ENCODE data around the gene SAMD3.

GRCh38 chr6:130138909-130139242 is 83.9 kb downstream of the SAMD3 start:
- TF ChIP-seq EZH2 (IDR thresholded peaks at IDR 0.05; ENCODE audit: borderline replicate concordance, low read depth, low read length, severe bottlenecking): no peak
- TF ChIP-seq CTCF (IDR thresholded peaks at IDR 0.05; ENCODE audit: extremely low read depth in 1 of 2, insufficient read depth in 1 of 2, low read depth in 1 of 2, low read length in 2 of 2): no peak
- no peak for TF ChIP-seq POLR2AphosphoS5 (IDR thresholded peaks at IDR 0.05; ENCODE audit: insufficient read depth, low read depth, low read length)
- no peak for TF ChIP-seq MYC (IDR thresholded peaks at IDR 0.05; ENCODE audit: low read depth, low read length)
- no peak for TF ChIP-seq POLR2A (IDR thresholded peaks at IDR 0.05; ENCODE audit: low read depth, low read length)
- TF ChIP-seq MAX (IDR thresholded peaks at IDR 0.05; ENCODE audit: insufficient read depth, insufficient read length): no peak
- TF ChIP-seq GATA2 (IDR thresholded peaks at IDR 0.05; ENCODE audit: insufficient read depth, insufficient read length, low read depth, low read length): no peak

Measured in endothelial cell of umbilical vein (primary cell).